Common myeloid progenitor, CD34-positive (primary cell): ENCODE data around the gene SLC44A3.

Source experiments
- CTCF ChIA-PET: fragments of 350-600 bp; sonication (Branson Sonifier 250); formaldehyde crosslinking; loops from one replicate; lab custom pipeline; 2021; ENCODE audit warnings: antibody characterized with exemption; lab: Charles Lee
- POLR2A ChIA-PET: fragments of 350-600 bp; sonication (Branson Sonifier 250); formaldehyde crosslinking; loops from one replicate; lab custom pipeline; 2021; ENCODE audit warnings: antibody characterized with exemption; lab: Charles Lee
- DNase-seq, 3 donors: peaks; one replicate each; pipeline versions ENCODE4 v3.0.0 to v3.0.0-alpha.2; 2013
- H3K27ac ChIP-seq, 2 experiments: 1 replicate in 1 of 2; 2 replicates in 1 of 2; pipeline ENCODE4 v1.7.0; 2013; ENCODE audit warnings: inconsistent platforms in 2 of 2, low read length in 2 of 2, mild to moderate bottlenecking in 2 of 2, low read depth in 1 of 2, moderate library complexity in 1 of 2; ENCODE audit not compliant: severe bottlenecking in 2 of 2, insufficient read depth in 1 of 2, poor library complexity in 1 of 2
- H3K27me3 ChIP-seq, 5 experiments: replicated peaks in 2 of 5; 1 replicate in 3 of 5; 2 replicates in 2 of 5; pipeline versions ENCODE4 v1.6.1 to v1.7.0; 2013; ENCODE audit warnings: low read length in 4 of 5, mild to moderate bottlenecking in 2 of 5, moderate library complexity in 2 of 5, inconsistent platforms in 1 of 5; ENCODE audit not compliant: insufficient read depth in 5 of 5, control insufficient read depth in 4 of 5
- H3K36me3 ChIP-seq, 4 experiments: 1 replicate in 2 of 4; 2 replicates in 2 of 4; pipeline versions ENCODE4 v1.6.1 to v1.7.0; 2013; ENCODE audit warnings: low read length in 3 of 4, control low read depth in 1 of 4, mild to moderate bottlenecking in 1 of 4; ENCODE audit not compliant: control insufficient read depth in 4 of 4, insufficient read depth in 4 of 4
- H3K4me1 ChIP-seq, 4 experiments: 1 replicate in 3 of 4; 2 replicates in 1 of 4; pipeline versions ENCODE4 v1.6.1 to v1.7.1; 2013; ENCODE audit warnings: low read length in 3 of 4, mild to moderate bottlenecking in 3 of 4, control low read depth in 1 of 4, inconsistent platforms in 1 of 4, moderate library complexity in 1 of 4; ENCODE audit not compliant: control insufficient read depth in 4 of 4, insufficient read depth in 4 of 4; ENCODE audit errors: control extremely low read depth in 1 of 4
- H3K4me3 ChIP-seq, 7 experiments: 1 replicate in 4 of 7; 2 replicates in 3 of 7; pipeline versions ENCODE4 v1.5.1 to v1.7.0; 2013; ENCODE audit warnings: mild to moderate bottlenecking in 7 of 7, low read length in 6 of 7, moderate library complexity in 6 of 7, inconsistent platforms in 2 of 7, low read depth in 2 of 7, control low read depth in 1 of 7; ENCODE audit not compliant: insufficient read depth in 4 of 7, control insufficient read depth in 1 of 7; ENCODE audit errors: extremely low read depth in 1 of 7
- H3K9me3 ChIP-seq, 5 experiments: 1 replicate in 4 of 5; 2 replicates in 1 of 5; pipeline versions ENCODE4 v1.6.1 to v1.7.1; 2013; ENCODE audit warnings: low read length in 4 of 5, mild to moderate bottlenecking in 2 of 5, inconsistent platforms in 1 of 5, low read depth in 1 of 5, moderate library complexity in 1 of 5; ENCODE audit not compliant: control insufficient read depth in 4 of 5, insufficient read depth in 2 of 5; ENCODE audit errors: control extremely low read depth in 1 of 5
- WGBS: methylation state at CpG from one replicate; pipeline ENCODE4 v1.1.5; 2013; ENCODE audit not compliant: insufficient coverage; 5-methylcytosine and 5-hydroxymethylcytosine counted together

SLC44A3 gene

DNA sequence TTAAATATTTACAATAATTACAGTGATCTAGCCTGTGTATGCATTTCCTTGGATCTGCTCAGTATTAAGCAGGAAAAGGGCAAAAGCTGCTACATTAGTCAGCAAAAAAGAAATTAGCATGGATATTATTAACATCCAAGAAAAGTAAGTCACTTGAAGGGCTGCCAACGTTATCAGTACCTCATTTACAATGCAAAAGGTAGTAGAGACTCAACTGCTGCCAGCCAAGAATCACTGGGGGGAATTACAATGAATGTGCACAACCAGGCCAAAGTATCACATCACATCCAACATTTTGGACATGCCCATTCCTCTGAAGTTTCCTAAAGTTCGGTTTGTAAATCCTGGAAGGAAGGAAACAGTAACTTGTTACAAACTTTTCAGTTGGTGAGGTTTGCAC, 104.8 kb downstream of the SLC44A3 start:
- Histone ChIP-seq H3K27ac (no peak overlapping the region), H3K4me1 (peaks cover 0 to 30% (median 21%) of the 10 kb centered on the region in 4 experiments), H3K36me3 (no peaks in the 10 kb centered on the region), H3K27me3 (peaks cover 0 to 19% (median 4%) of the 10 kb centered on the region in 5 experiments), H3K4me3 (peak overlapping the region in 5 of 7 experiments; percentile 67 to 83 (median 79)), H3K9me3 (no peaks in the 10 kb centered on the region)
- CTCF ChIA-PET, result interaction anchor here (1.0 kb wide), 1 partner anchor 71 kb away, joined by 3 read pairs; no protein-coding TSS in a partner anchor
- POLR2A ChIA-PET, result no interaction called here
- WGBS, result 20% methylated on average over 1 of the region's 2 CpGs
- peak in 2 of 3 donors; percentile 11 to 19 for DNase-seq

DNA sequence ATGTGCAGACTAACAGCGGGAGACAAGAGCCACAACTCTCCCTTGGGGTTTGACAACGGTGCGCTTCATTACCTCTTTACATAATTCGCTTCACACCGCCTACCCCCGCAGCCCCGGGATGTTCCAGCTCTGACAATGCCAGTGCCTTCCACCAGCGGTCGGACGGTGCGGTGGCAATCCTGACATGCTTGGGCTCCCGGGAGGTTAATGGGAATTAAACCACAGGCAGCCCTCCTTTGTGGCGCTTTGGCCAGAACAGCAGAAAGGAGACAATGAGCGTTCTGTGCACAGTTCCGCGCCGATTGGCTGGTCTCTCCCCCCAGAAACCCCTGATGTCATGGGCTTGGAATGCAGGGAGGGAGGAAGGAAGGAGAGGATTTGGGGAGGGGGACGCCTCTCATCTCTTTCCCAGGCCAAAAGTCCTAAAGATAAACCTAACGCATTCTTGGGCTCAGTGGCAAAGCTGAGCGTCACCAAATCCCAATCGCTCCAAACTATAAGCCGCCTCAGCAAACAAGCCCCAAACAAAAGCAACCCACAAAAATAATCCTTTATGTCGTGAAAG, 105.5 kb downstream of the SLC44A3 start:
- Histone ChIP-seq H3K27ac (no peak overlapping the region), H3K4me1 (peaks cover 0 to 30% (median 21%) of the 10 kb centered on the region in 4 experiments), H3K4me3 (peak overlapping the region; percentile 5 to 83 (median 79)), H3K36me3 (no peaks in the 10 kb centered on the region), H3K9me3 (no peaks in the 10 kb centered on the region), H3K27me3 (peaks cover 0 to 19% (median 4%) of the 10 kb centered on the region in 5 experiments)
- ChIA-PET POLR2A (no interaction called here), CTCF (interaction anchor here (1.0 kb wide), 1 partner anchor 71 kb away, joined by 3 read pairs; no protein-coding TSS in a partner anchor)
- DNase-seq, result peak; percentile 7 to 42 (median 32)
- 6% methylated on average over 19 of the region's 23 CpGs for WGBS

- Histone ChIP-seq H3K4me1 (peaks cover 0 to 30% (median 21%) of the 10 kb centered on the region in 4 experiments), H3K36me3 (no peaks in the 10 kb centered on the region), H3K27me3 (peaks cover 0 to 19% (median 4%) of the 10 kb centered on the region in 5 experiments), H3K27ac (no peak overlapping the region), H3K9me3 (no peaks in the 10 kb centered on the region), H3K4me3 (peak overlapping the region; percentile 60 to 83 (median 79))
- ChIA-PET POLR2A (no interaction called here), CTCF (interaction anchor here (1.0 kb wide), 1 partner anchor 72 kb away, joined by 3 read pairs; no protein-coding TSS in a partner anchor)
- DNase-seq, result peak; percentile 50 to 70 (median 63)
- WGBS, result 0% methylated on average over 62 of the region's 78 CpGs
These were observed 106.2 kb downstream of the SLC44A3 start for GRCh38 chr1:94926126-94926914.

DNA sequence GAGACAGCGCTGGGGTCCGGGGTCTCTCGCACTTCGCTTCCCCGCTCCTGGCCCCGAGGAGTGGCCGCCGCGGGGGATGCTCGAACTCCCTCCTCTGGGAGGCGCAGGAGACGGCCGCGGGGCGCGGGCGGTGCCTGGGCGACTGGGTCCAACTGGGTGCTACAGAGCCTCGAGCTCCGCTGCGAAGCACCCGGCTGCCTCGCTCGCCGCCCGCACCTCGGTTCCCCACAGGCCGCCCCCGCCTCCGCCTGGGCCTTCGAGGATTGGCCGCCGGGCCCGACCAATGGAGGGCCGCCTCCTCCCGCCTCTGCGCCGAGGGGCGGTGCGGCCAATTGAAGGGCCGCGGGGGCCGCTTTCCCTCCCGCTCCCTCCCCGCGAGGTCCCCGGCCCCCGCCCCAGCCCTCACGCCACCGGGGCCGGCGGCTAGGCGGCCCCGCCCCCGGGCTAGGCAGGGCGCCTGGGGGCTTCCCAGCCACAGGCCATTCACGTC, 106.8 kb downstream of the SLC44A3 start, which contains the start of gene CNN3:
CNN3 (minus strand) TSS at position 196 of the 490 bp plus-strand sequence. CDS start 216 bp downstream, outside the sequence.
- peaks cover 0 to 19% (median 4%) of the 10 kb centered on the region in 5 experiments for H3K27me3 ChIP-seq
- H3K9me3 ChIP-seq, result no peaks in the 10 kb centered on the region
- POLR2A ChIA-PET, result no interaction called here
- DNase-seq, result peak; percentile 77 to 91 (median 90)
- under 1% methylated on average over 43 of the region's 57 CpGs for WGBS
- CTCF ChIA-PET, result interaction anchor here (0.9 to 1.9 kb wide), 3 partner anchors 73 to 121 kb away, joined by 3 to 5 read pairs (median 4); no protein-coding TSS in a partner anchor
- peak within 1 kb of the TSS; percentile 60 to 83 (median 79) for H3K4me3 ChIP-seq
- peaks cover 0 to 30% (median 21%) of the 10 kb centered on the region in 4 experiments for H3K4me1 ChIP-seq
- no peaks in the 10 kb centered on the region for H3K36me3 ChIP-seq
- no peak within 1 kb of the TSS for H3K27ac ChIP-seq

DNA sequence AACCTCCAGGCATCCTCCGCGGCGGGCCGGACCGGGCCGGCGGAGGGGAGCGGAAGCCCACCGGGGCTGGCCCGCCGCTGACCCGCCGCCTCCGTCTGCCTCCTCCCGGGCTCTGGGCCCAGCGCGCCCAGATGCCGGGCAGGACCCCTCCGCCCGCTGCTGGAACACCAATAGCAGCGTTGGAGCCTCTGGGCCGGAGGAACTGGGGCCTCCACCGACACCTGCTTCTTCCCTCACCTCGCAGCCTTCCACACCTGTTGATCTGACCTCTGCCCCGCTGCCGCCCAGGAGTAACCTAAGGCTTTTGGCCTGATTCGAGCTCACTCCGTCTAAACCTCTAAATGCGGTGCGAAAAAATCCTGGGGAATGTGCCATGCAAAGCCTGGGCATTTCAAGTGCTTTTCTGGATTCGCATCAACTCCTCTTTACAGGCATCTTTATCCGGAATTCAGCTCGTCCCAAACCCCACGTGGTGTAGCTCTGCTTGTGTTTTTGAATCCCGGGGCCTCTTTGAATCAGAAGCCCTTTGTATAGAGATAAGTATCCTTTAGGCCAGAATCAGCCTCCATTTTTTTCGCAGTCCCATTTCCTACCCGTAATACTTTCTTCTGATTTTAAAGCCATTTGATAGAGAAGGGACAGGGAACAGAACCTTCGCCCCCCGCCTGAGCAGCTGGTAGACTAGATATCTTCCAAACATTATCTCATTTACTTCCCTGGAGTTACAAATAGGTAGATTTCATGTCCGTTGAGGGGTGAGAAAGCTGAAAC, 107.4 kb downstream of the SLC44A3 start:
- H3K27me3 ChIP-seq, result peaks cover 0 to 19% (median 4%) of the 10 kb centered on the region in 5 experiments
- 19% methylated on average over 38 of the region's 40 CpGs for WGBS
- peak in 2 of 3 donors; percentile 1 to 7 for DNase-seq
- no peaks in the 10 kb centered on the region for H3K9me3 ChIP-seq
- ChIA-PET POLR2A (no interaction called here), CTCF (interaction anchor here (0.9 to 1.9 kb wide), 3 partner anchors 73 to 121 kb away, joined by 3 to 5 read pairs (median 4); no protein-coding TSS in a partner anchor)
- no peak overlapping the region for H3K27ac ChIP-seq
- peak overlapping the region; percentile 18 to 83 (median 59) for H3K4me3 ChIP-seq
- no peaks in the 10 kb centered on the region for H3K36me3 ChIP-seq
- peaks cover 0 to 27% (median 21%) of the 10 kb centered on the region in 4 experiments for H3K4me1 ChIP-seq

DNA sequence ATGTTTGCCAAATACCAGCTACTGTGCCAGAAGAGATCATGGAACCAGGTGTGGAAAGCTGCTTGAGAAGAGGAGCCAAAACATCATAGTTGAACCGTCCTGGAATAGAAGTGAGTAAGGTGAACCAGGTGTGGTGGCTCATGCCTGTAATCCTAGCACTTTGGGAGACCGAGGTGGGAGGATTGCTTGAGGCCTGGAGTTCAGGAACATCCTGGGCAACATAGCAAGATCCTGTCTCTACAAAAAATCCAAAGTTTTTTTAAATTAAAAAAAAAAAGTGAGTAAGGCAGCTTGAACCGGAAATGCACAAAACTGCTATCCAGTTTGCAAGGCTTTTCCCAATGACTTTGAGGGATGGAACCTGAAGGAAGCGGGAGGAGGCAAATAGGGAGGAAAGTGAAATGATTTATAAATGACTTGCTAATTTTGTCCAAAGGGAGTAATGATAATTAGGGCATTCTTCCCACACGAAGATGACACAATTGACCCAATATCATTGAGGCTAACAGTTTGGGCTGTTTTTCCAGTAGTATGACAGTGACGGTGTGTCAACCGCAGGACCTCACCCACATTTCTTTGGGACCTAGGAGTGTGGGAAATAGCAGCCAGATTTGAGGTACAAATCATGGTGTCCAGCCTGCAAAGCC, 108.3 kb downstream of the SLC44A3 start:
- ChIA-PET POLR2A (no interaction called here), CTCF (interaction anchor here (0.5 to 1.9 kb wide), 3 partner anchors 74 to 130 kb away, joined by 3 to 4 read pairs (median 4); no protein-coding TSS in a partner anchor)
- no peaks in the 10 kb centered on the region for H3K36me3 ChIP-seq
- no peak for DNase-seq
- no peaks in the 10 kb centered on the region for H3K9me3 ChIP-seq
- H3K4me1 ChIP-seq, result peaks cover 0 to 26% (median 21%) of the 10 kb centered on the region in 4 experiments
- H3K4me3 ChIP-seq, result no peak overlapping the region
- no peak overlapping the region for H3K27ac ChIP-seq
- WGBS, result 98% methylated on average over 5 of the region's 7 CpGs
- H3K27me3 ChIP-seq, result peaks cover 0 to 19% (median 4%) of the 10 kb centered on the region in 5 experiments
